OCI-LY7 (cell line): ENCODE data around the gene FAM193B. TPM values are rescaled to one million over a fixed set of nuclear protein-coding genes. Genes with fewer than 3 reads are reported as not detected.

Source experiments
- BruUV-seq: library from RNA; stranded (reverse); fragments of 400-500 nt; replicated peaks from 2 replicates; lab custom pipeline; 2021; lab: Mats Ljungman, UMichigan
- CTCF ChIA-PET: fragments of 300-600 bp; sonication (Branson Sonifier 250); formaldehyde crosslinking; loops from one replicate; lab custom pipeline; 2022; ENCODE audit warnings: antibody characterized with exemption; ENCODE audit not compliant: unreplicated experiment; lab: Charles Lee
- POLR2A ChIA-PET: fragments of 300-600 bp; sonication (Branson Sonifier 250); formaldehyde crosslinking; loops from one replicate; lab custom pipeline; 2022; ENCODE audit warnings: antibody characterized with exemption; lab: Charles Lee
- DNase-seq: peaks from one replicate; pipeline ENCODE4 v3.0.0-alpha.2; 2015; ENCODE audit warnings: low spot score
- H2AFZ ChIP-seq: fragments of 200-600 bp; sonication (generic), shearing (Covaris generic); 2 replicates; pipeline ENCODE4 v1.6.1; 2014; ENCODE audit warnings: mild to moderate bottlenecking, antibody characterized with exemption, low read length, moderate library complexity
- H3K27ac ChIP-seq: fragments of 200-600 bp; sonication (generic); 2 replicates; pipeline ENCODE4 v1.5.1; 2014; ENCODE audit warnings: mixed run types, low read depth, mild to moderate bottlenecking, moderate library complexity, low read length, inconsistent platforms; ENCODE audit not compliant: poor library complexity, severe bottlenecking
- H3K36me3 ChIP-seq: fragments of 200-600 bp; sonication (generic); 2 replicates; pipeline ENCODE4 v1.6.1; 2014; ENCODE audit warnings: mild to moderate bottlenecking, antibody characterized with exemption, low read length, moderate library complexity, mixed read lengths; ENCODE audit not compliant: insufficient read depth
- H3K4me1 ChIP-seq: fragments of 200-600 bp; sonication (generic); 2 replicates; pipeline ENCODE4 v1.5.1; 2014; ENCODE audit warnings: mild to moderate bottlenecking, low read length; ENCODE audit not compliant: insufficient read depth, poor library complexity, severe bottlenecking
- H3K4me2 ChIP-seq: fragments of 200-600 bp; sonication (generic); 2 replicates; pipeline ENCODE4 v1.6.1; 2014; ENCODE audit warnings: mild to moderate bottlenecking, low read length
- H3K4me3 ChIP-seq: fragments of 200-600 bp; sonication (generic); 2 replicates; pipeline ENCODE4 v1.5.1; 2014; ENCODE audit warnings: mild to moderate bottlenecking, low read depth, low read length; ENCODE audit not compliant: poor library complexity, severe bottlenecking
- H3K79me2 ChIP-seq: fragments of 200-600 bp; sonication (generic); 2 replicates; pipeline ENCODE4 v1.6.1; 2016; ENCODE audit warnings: low read depth, mild to moderate bottlenecking, low read length, moderate library complexity, mixed read lengths; ENCODE audit not compliant: insufficient read depth
- H3K9me2 ChIP-seq: fragments of 200-600 bp; sonication (generic); 2 replicates; pipeline ENCODE4 v1.6.1; 2016; ENCODE audit warnings: mild to moderate bottlenecking, low read length, mixed read lengths; ENCODE audit not compliant: insufficient read depth
- H3K9me3 ChIP-seq: fragments of 200-600 bp; sonication (generic); 2 replicates; pipeline ENCODE4 v1.6.1; 2014; ENCODE audit warnings: mild to moderate bottlenecking, mixed run types, low read length, mixed read lengths
- H4K20me1 ChIP-seq: fragments of 200-600 bp; sonication (generic); 2 replicates; pipeline ENCODE4 v1.6.1; 2014; ENCODE audit warnings: mild to moderate bottlenecking, antibody characterized with exemption, low read length, moderate library complexity, mixed read lengths; ENCODE audit not compliant: insufficient read depth
- EZH2phosphoT487 ChIP-seq: fragments of 200-600 bp; sonication (generic); IDR thresholded peaks from 2 replicates; pipeline ENCODE4 v1.6.1; 2018; ENCODE audit warnings: low read depth, borderline replicate concordance, mild to moderate bottlenecking, mixed run types, antibody characterized with exemption, low read length, moderate library complexity, mixed read lengths
- intact Hi-C: fragments of 100-400 bp; cut with micrococcal nuclease; formaldehyde crosslinking; loops from one replicate; pipeline ENCODE4 v1.10.0; 2022; ENCODE audit not compliant: unreplicated experiment
- total RNA-seq, 2 experiments: library from RNA; depleted of rRNA in 1 of 2; stranded (reverse); fragments of >200 nt in 1 of 2; shearing (Covaris generic) in 1 of 2; gene quantifications; 2 replicates each; pipeline ENCODE4 v1.2.3, GENCODE V29; 2014 to 2022
- TF ChIP-seq, protein P1 (sequence below): fragments of 200-600 bp; sonication (generic); conservative IDR thresholded peaks from 2 replicates; pipeline ENCODE4 v1.5.1; 2014; ENCODE audit warnings: mild to moderate bottlenecking, antibody characterized with exemption, low read length, moderate library complexity, mixed read lengths

Gene FAM193B
- total RNA-seq, 2 experiments from 2014 or later: 63.2 to 104 TPM

DNA sequence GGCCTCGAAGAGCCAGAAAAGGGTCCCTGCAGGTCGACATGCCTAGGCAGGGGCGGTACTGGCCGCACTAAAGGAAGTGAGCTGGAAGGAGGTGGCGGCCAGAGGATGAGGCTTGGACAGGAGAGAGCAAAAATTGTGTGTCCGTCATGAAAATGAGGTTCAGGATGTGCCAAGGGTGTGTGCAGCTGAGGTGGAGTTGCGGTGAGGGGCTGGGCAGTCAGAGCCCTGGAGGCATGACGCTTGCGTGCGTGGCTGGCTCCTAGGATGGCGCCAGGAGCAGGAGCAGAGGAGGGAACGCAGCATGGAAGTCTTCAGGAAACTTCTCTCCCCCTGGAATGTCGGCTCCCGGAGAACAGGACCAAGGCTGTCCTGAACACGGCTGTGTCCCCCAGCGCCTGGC, 51.5 kb downstream of the FAM193B start:
- intact Hi-C loops: loop anchor here (10.0 kb wide), 1 partner anchor 612 kb away; the partner anchor contains the start of gene N4BP3

DNA sequence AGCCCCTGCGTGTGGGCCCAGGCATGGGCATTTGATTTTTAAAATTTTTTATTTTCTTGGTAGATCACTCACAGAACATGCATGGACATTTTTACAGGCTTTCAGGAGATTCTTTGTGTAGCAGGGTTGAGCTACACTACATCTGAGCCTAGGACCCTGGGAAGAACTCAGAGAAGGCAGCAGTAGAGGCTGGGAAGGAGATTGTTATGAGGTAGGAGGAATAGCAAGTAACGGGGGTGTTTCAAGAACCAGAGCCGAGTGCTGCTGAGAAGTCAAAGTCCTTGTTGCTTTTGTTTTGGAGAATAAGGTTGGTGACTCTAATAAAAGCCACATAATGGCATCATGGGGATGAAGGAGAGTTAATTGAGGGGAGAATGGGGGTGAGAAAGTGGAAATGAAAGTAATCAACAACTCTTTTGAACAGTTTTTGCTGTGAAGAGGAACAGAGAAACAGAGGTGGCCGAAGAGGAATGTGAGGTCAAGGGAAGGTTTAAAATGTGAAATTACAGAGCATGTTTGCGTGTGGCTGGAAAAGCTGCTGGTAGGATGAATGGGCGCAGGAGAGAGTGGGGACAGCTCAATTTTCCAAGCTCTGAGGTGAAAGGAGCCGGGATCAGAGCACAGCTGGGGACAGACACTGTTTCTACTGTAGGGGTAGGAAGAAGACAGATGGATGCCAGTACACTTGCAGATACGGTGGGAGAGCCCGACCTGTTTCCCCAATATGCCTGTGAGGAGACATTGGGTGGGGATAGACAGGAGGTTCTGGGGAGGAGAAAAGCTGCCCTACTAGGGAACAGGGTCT, 52.3 kb downstream of the FAM193B start:
- DNase-seq: peak; percentile 74
- intact Hi-C loops: loop anchor here (10.0 kb wide), 1 partner anchor 613 kb away; the partner anchor contains the start of gene N4BP3
- H4K20me1 ChIP-seq: no peaks in the 10 kb centered on the region
- H3K9me3 ChIP-seq: no peaks in the 10 kb centered on the region
- peak overlapping the region; percentile 71 for H3K4me2 ChIP-seq
- peak overlapping the region; percentile 94 for H3K27ac ChIP-seq
- ChIA-PET CTCF (interaction anchor here (0.7 to 2.4 kb wide), 2 partner anchors 47 to 51 kb away, joined by 3 to 6 read pairs; no protein-coding TSS in a partner anchor), POLR2A (interaction anchor here (0.7 to 2.1 kb wide), 3 partner anchors 8 to 47 kb away, joined by 3 to 10 read pairs (median 6); partner anchors contain the start of gene DOK3)
- H3K9me2 ChIP-seq: no peaks in the 10 kb centered on the region
- H3K4me3 ChIP-seq: peak overlapping the region; percentile 35
- H2AFZ ChIP-seq: no peak overlapping the region
- H3K79me2 ChIP-seq: peaks cover 4% of the 10 kb centered on the region
- BruUV-seq: TSS peak; percentile 89
- peaks cover 48% of the 10 kb centered on the region for H3K36me3 ChIP-seq
- TF ChIP-seq, protein P1, sequence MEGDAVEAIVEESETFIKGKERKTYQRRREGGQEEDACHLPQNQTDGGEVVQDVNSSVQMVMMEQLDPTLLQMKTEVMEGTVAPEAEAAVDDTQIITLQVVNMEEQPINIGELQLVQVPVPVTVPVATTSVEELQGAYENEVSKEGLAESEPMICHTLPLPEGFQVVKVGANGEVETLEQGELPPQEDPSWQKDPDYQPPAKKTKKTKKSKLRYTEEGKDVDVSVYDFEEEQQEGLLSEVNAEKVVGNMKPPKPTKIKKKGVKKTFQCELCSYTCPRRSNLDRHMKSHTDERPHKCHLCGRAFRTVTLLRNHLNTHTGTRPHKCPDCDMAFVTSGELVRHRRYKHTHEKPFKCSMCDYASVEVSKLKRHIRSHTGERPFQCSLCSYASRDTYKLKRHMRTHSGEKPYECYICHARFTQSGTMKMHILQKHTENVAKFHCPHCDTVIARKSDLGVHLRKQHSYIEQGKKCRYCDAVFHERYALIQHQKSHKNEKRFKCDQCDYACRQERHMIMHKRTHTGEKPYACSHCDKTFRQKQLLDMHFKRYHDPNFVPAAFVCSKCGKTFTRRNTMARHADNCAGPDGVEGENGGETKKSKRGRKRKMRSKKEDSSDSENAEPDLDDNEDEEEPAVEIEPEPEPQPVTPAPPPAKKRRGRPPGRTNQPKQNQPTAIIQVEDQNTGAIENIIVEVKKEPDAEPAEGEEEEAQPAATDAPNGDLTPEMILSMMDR: no peak
- no peak for TF ChIP-seq EZH2phosphoT487
- H3K4me1 ChIP-seq: peaks cover 70% of the 10 kb centered on the region

More for the DNA sequence above, 51.5 kb downstream of the FAM193B start:
- Histone ChIP-seq H3K27ac (peak overlapping the region; percentile 94), H2AFZ (no peak overlapping the region), H3K9me2 (no peaks in the 10 kb centered on the region), H3K4me2 (peak overlapping the region; percentile 71), H3K79me2 (peaks cover 12% of the 10 kb centered on the region), H3K4me3 (peak overlapping the region; percentile 35), H3K36me3 (peaks cover 56% of the 10 kb centered on the region), H3K4me1 (peaks cover 77% of the 10 kb centered on the region), H3K9me3 (no peaks in the 10 kb centered on the region), H4K20me1 (no peaks in the 10 kb centered on the region)
- no peak for TF ChIP-seq EZH2phosphoT487
- TF ChIP-seq, protein P1: no peak
- ChIA-PET CTCF (interaction anchor here (0.7 to 2.4 kb wide), 2 partner anchors 47 to 51 kb away, joined by 3 to 6 read pairs; no protein-coding TSS in a partner anchor), POLR2A (interaction anchor here (1.5 to 2.1 kb wide), 2 partner anchors 7 to 48 kb away, joined by 6 to 10 read pairs; partner anchors contain the start of gene DOK3)
- BruUV-seq: no TSS peak
- no peak for DNase-seq
